Sigmoid colon (tissue), 7 donors: Measurements from ENCODE around the gene PRELID2. TPM values are rescaled to one million over a fixed set of nuclear protein-coding genes. Genes with fewer than 3 reads are reported as not detected.

Experiments used
- DNase-seq: peaks from one replicate; pipeline ENCODE4 v3.0.0-alpha.2; 2019
- H3K27ac ChIP-seq, 4 donors: fragments of 200-600 bp; sonication (generic); one replicate each; pipeline ENCODE4 v1.5.1; 2016 to 2019; ENCODE audit warnings: mild to moderate bottlenecking in 1 of 4
- H3K27me3 ChIP-seq, 3 donors: fragments of 200-600 bp; sonication (generic); one replicate each; pipeline ENCODE4 v1.5.1; 2019; ENCODE audit warnings: mild to moderate bottlenecking in 1 of 3
- H3K36me3 ChIP-seq, 4 donors: fragments of 200-600 bp; sonication (generic); one replicate each; pipeline ENCODE4 v1.5.1; 2016 to 2019
- H3K4me1 ChIP-seq, 4 donors: fragments of 200-600 bp; sonication (generic); one replicate each; pipeline ENCODE4 v1.5.1; 2017 to 2019
- H3K4me3 ChIP-seq, 4 donors: fragments of 200-600 bp; sonication (generic); one replicate each; pipeline ENCODE4 v1.5.1; 2017 to 2019; ENCODE audit warnings: mild to moderate bottlenecking in 2 of 4, moderate library complexity in 1 of 4
- H3K9me3 ChIP-seq, 4 donors: fragments of 200-600 bp in 3 of 4; sonication (generic) in 3 of 4; one replicate each; pipeline versions ENCODE4 v1.5.1 to v1.6.1; 2013 to 2019
- CTCF ChIP-seq, 4 experiments: fragments of 450-650 bp in 3 of 4; fragments of 200-600 bp in 1 of 4; IDR thresholded peaks; one replicate each; pipeline ENCODE4 v1.5.1; 2016 to 2019; ENCODE audit warnings: antibody characterized with exemption in 4 of 4, mild to moderate bottlenecking in 3 of 4, moderate library complexity in 2 of 4
- EP300 ChIP-seq, 4 donors: sonication (generic); formaldehyde crosslinking; IDR thresholded peaks; one replicate each; pipeline ENCODE4 v1.6.1; 2017; ENCODE audit warnings: antibody characterized with exemption in 4 of 4
- POLR2A ChIP-seq, 2 donors: fragments of 450-650 bp; IDR thresholded peaks; one replicate each; pipeline ENCODE4 v1.6.1; 2016; ENCODE audit warnings: antibody characterized with exemption in 2 of 2, mild to moderate bottlenecking in 2 of 2, moderate library complexity in 2 of 2
- POLR2AphosphoS5 ChIP-seq, 4 donors: sonication (generic); formaldehyde crosslinking; IDR thresholded peaks; one replicate each; pipeline ENCODE4 v1.6.1; 2017; ENCODE audit warnings: antibody characterized with exemption in 4 of 4
- WGBS, 2 donors: extraction: QIAGEN DNeasy Blood & Tissue Kit; methylation state at CpG; one replicate each; pipeline ENCODE4 v1.1.7; 2013; 5-methylcytosine and 5-hydroxymethylcytosine counted together
- intact Hi-C: fragments of 100-400 bp; cut with DNase I; formaldehyde crosslinking; loops from one replicate; pipeline ENCODE4 v1.15.1; 2023
- polyA plus RNA-seq, 3 donors: library from polyadenylated mRNA; stranded (reverse); fragments of 200-250 nt; gene quantifications; one replicate each; pipeline ENCODE4 v1.2.3, GENCODE V29; 2013
- total RNA-seq, 4 donors: library from RNA; depleted of rRNA; stranded (reverse); fragments of >200 nt; gene quantifications; one replicate each; pipeline ENCODE4 v1.1.0, GENCODE V29; 2016
- donor health status: healthy with polysubstance abuse.
- donor health status: Bipolar disorder and iron deficiency.
- donor health status: healthy.

PRELID2 gene
- total and polyA plus RNA-seq, 7 donors, result 7.1 to 62.5 (median 19.9) TPM

GRCh38 chr5:145718956-145719355 lies 116.2 kb downstream of the PRELID2 start:
- intact Hi-C loops, result no loop called here
- H3K36me3 ChIP-seq, result no peaks in the 10 kb centered on the region
- no peak overlapping the region for H3K4me3 ChIP-seq
- no peak overlapping the region for H3K27ac ChIP-seq
- H3K4me1 ChIP-seq, result peaks cover 0 to 6% (median 0%) of the 10 kb centered on the region in 4 donors
- peak in 2 of 4 experiments; percentile 10 to 26 for TF ChIP-seq CTCF (IDR thresholded peaks at IDR 0.05)
- no peak for TF ChIP-seq POLR2AphosphoS5 (IDR thresholded peaks at IDR 0.05)
- WGBS, 2 donors, result 91 to 94% methylated on average over 1 of the region's 1 CpG
- DNase-seq, result no peak
- H3K9me3 ChIP-seq, result no peaks in the 10 kb centered on the region
- H3K27me3 ChIP-seq, result no peaks in the 10 kb centered on the region

GRCh38 chr5:145715412-145715811 lies 119.7 kb downstream of the PRELID2 start:
- intact Hi-C loops, result no loop called here

GRCh38 chr5:145712245-145712644 lies 122.9 kb downstream of the PRELID2 start:
- intact Hi-C loops, result no loop called here
- H3K4me1 ChIP-seq, result peaks cover 0 to 9% (median 0%) of the 10 kb centered on the region in 4 donors
- WGBS, 2 donors, result 89 to 95% methylated on average over 2 of the region's 2 CpGs
- no peaks in the 10 kb centered on the region for H3K9me3 ChIP-seq
- TF ChIP-seq EP300 (IDR thresholded peaks at IDR 0.05) (no peak), POLR2AphosphoS5 (IDR thresholded peaks at IDR 0.05) (no peak), CTCF (IDR thresholded peaks at IDR 0.05) (no peak), POLR2A (IDR thresholded peaks at IDR 0.05) (no peak)
- no peak overlapping the region for H3K27ac ChIP-seq
- no peak overlapping the region for H3K4me3 ChIP-seq
- no peak for DNase-seq
- H3K27me3 ChIP-seq, result no peaks in the 10 kb centered on the region
- H3K36me3 ChIP-seq, result no peaks in the 10 kb centered on the region

More at GRCh38 chr5:145715412-145715811, 119.7 kb downstream of the PRELID2 start:
- TF ChIP-seq CTCF (IDR thresholded peaks at IDR 0.05), result no peak
- TF ChIP-seq POLR2A (IDR thresholded peaks at IDR 0.05), result no peak
- no peak for TF ChIP-seq POLR2AphosphoS5 (IDR thresholded peaks at IDR 0.05)
- TF ChIP-seq EP300 (IDR thresholded peaks at IDR 0.05), result no peak
- Histone ChIP-seq H3K36me3 (no peaks in the 10 kb centered on the region), H3K9me3 (no peaks in the 10 kb centered on the region), H3K27ac (no peak overlapping the region), H3K27me3 (no peaks in the 10 kb centered on the region), H3K4me1 (peaks cover 0 to 9% (median 0%) of the 10 kb centered on the region in 4 donors), H3K4me3 (no peak overlapping the region)
- no peak for DNase-seq
- 94 to 98% methylated on average over 1 of the region's 1 CpG for WGBS, 2 donors

- WGBS, 2 donors, result 65 to 83% methylated on average over 3 of the region's 3 CpGs
- intact Hi-C loops, result no loop called here
These were observed 123.7 kb downstream of the PRELID2 start for GRCh38 chr5:145711417-145711816.

More at GRCh38 chr5:145711417-145711816, 123.7 kb downstream of the PRELID2 start:
- no peak for DNase-seq
- TF ChIP-seq CTCF (IDR thresholded peaks at IDR 0.05) (no peak), POLR2AphosphoS5 (IDR thresholded peaks at IDR 0.05) (no peak), EP300 (IDR thresholded peaks at IDR 0.05) (no peak), POLR2A (IDR thresholded peaks at IDR 0.05) (no peak)
- Histone ChIP-seq H3K27ac (no peak overlapping the region), H3K36me3 (no peaks in the 10 kb centered on the region), H3K9me3 (no peaks in the 10 kb centered on the region), H3K4me3 (no peak overlapping the region), H3K4me1 (peaks cover 0 to 9% (median 0%) of the 10 kb centered on the region in 4 donors), H3K27me3 (no peaks in the 10 kb centered on the region)

Other genes starting within 250 kb of the PRELID2 start
- not detected for gene GRXCR2, start 37.7 kb upstream of the PRELID2 start, total RNA-seq
- not detected for gene GRXCR2, start 37.7 kb upstream of the PRELID2 start, polyA plus RNA-seq
- 1 to 10 TPM in 1 of 4 donors, under 1 TPM in 3; 0.28 to 1.4 (median 0.74) TPM for gene SH3RF2, start 101.2 kb upstream of the PRELID2 start, total RNA-seq
- gene SH3RF2, start 101.2 kb upstream of the PRELID2 start, polyA plus RNA-seq, result 10 to 100 TPM; 12.9 to 37.9 (median 13.8) TPM